GM19328 (cell line): ENCODE data around the gene TPBGL.

Experiments
- ATAC-seq: cut with Tn5 transposase; IDR thresholded peaks from one replicate; pipeline ENCODE4 v1.9.1; 2021; ENCODE audit warnings: mild to moderate bottlenecking, moderate library complexity; ENCODE audit not compliant: unreplicated experiment

The TPBGL gene

DNA sequence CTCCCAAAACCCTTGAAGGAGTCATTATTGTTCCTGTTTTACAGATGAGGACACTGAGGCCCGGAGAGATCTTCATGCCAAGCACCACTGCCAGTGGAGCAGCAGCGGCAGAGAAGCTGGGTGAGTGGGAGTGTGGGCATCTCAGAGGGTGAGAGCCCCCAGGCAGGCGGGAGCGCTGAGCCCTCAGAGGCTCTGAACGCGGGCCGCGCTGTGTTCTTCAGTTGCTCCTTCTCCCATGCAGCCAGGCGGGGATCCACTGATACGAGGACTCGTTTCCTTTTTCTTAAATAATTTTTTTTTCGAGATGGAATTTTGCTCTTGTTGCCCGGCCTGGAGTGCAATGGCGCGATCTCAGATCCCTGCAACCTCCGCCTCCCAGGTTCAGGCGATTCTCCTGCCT lies 47.0 kb downstream of the TPBGL start:
- ATAC-seq: no peak

DNA sequence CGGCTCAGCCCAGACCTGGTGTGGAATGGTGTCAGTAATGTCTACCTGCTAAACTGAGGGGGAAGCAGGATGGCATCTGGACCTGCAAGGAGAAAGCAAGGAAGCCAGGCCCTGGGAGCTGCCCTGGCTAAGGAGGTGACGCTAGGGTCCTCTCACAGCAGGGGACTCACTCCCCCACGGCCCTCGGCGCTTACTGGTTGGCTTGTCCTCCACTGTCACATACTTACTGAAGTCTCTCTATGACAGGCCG lies 48.9 kb downstream of the TPBGL start:
- no peak for ATAC-seq

DNA sequence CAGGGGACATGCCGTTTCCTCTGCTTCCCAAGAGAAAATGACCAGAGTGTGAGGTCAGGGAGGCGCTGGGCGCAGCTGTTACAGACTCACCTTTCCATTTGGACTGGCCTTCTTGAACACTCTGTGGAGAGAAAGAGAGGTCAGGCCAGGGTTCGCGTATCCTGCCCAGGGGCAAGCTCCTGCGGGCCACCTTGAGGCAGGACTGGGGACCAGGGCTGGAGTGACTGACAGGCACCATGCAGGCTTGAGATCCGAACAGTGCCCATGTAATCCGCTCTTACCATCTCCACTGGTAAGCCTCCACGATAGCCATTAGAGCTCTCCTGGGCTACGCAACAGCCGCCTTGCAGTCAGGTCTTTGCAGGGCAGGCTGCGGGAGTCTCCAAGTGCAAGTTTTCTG lies 49.3 kb downstream of the TPBGL start:
- no peak for ATAC-seq

DNA sequence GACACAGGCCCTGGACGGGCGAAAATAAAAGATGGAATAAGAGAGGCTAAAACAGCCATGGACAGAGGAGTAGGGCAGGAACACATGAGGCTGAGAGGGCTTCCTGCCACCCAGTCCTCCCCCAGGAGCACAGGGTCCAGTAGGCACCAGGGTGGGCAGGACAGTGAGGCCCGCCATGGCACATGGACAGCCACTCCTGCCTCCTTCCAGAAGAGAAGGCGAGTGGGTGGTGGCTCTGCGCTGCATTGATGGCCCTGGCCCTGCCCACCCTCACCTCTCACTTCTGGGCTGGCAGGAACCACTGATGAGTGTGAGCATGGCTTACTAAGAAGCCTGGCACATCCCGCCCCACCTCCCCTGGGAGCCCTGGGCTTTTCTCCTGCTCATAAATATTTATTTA lies 51.2 kb downstream of the TPBGL start:
- ATAC-seq: no peak

DNA sequence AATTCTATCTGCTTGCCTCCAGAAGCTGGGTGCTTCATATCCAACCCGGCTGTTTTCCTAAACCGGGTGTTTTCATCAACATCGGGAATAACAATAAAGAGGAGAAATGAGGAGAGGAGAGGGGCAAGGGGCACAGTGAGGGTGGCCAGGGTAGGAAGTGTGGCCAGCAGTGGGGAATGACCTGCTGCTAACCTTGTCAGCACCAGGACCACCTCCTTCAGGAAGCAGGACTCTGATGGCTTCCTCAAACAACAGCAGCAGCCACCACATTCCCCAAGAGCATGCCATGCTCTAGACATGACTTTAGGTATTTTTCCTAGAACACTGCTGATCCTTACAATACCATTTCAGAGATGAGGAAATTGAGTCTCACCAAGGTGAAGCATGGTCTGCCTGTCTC lies 52.4 kb downstream of the TPBGL start:
- no peak for ATAC-seq
